Kidney (tissue), 14 donors: ENCODE data around the gene CAV2. TPM values are rescaled to one million over a fixed set of nuclear protein-coding genes. Genes with fewer than 3 reads are reported as not detected.

Experiments used
- DNase-seq, 5 donors: peaks; one replicate each; pipeline ENCODE4 v3.0.0-alpha.2; 2013 to 2020
- FAIRE-seq: peaks from 2 replicates; lab custom pipeline; 2012; peaks lifted over from hg19 to GRCh38; lab: Jason Lieb, UNC
- H3K27ac ChIP-seq, 2 donors: one replicate each; pipeline ENCODE4 v1.7.0; 2013; ENCODE audit warnings: low read depth in 2 of 2, low read length in 2 of 2, inconsistent platforms in 1 of 2
- H3K27me3 ChIP-seq: one replicate; pipeline ENCODE4 v1.7.1; 2013; ENCODE audit warnings: low read length, inconsistent platforms; ENCODE audit not compliant: control insufficient read depth, insufficient read depth
- H3K36me3 ChIP-seq, 3 donors: one replicate each; pipeline versions ENCODE4 v1.7.0 to v1.7.1; 2013; ENCODE audit warnings: low read length in 3 of 3, control low read depth in 1 of 3, inconsistent platforms in 1 of 3; ENCODE audit not compliant: insufficient read depth in 3 of 3, control insufficient read depth in 2 of 3
- H3K4me1 ChIP-seq, 3 donors: one replicate each; pipeline versions ENCODE4 v1.7.0 to v1.7.1; 2013; ENCODE audit warnings: low read length in 3 of 3, inconsistent platforms in 1 of 3, low read depth in 1 of 3; ENCODE audit not compliant: control insufficient read depth in 2 of 3, insufficient read depth in 2 of 3
- H3K4me3 ChIP-seq, 3 donors: one replicate each; pipeline versions ENCODE4 v1.7.0 to v1.8.1; 2013; ENCODE audit warnings: low read length in 3 of 3, control low read depth in 1 of 3, inconsistent platforms in 1 of 3
- H3K9ac ChIP-seq, 3 donors: one replicate each; pipeline versions ENCODE4 v1.7.0 to v1.7.1; 2013; ENCODE audit warnings: low read length in 3 of 3, control low read depth in 1 of 3, inconsistent platforms in 1 of 3
- H3K9me3 ChIP-seq, 3 donors: one replicate each; pipeline versions ENCODE4 v1.7.0 to v1.7.1; 2013; ENCODE audit warnings: low read length in 3 of 3, control low read depth in 1 of 3, inconsistent platforms in 1 of 3; ENCODE audit not compliant: control insufficient read depth in 2 of 3, insufficient read depth in 1 of 3
- CTCF ChIP-seq: IDR thresholded peaks from 3 replicates; pipeline ENCODE4 v1.5.1; 2012; ENCODE audit warnings: mild to moderate bottlenecking, moderate library complexity, borderline replicate concordance; ENCODE audit not compliant: insufficient read depth; ENCODE audit errors: extremely low read depth
- intact Hi-C: fragments of 100-400 bp; cut with DNase I; formaldehyde crosslinking; loops from one replicate; pipeline ENCODE4 v1.11.1; 2022
- polyA plus RNA-seq: library from polyadenylated mRNA; stranded (reverse); fragments of 350-450 nt; fragmentation: Illumina TruSeq; extraction: RNeasy Lipid Tissue Mini Kit (QIAGEN cat#74804); gene quantifications from one replicate; pipeline ENCODE4 v1.2.3, GENCODE V29; 2014; ENCODE audit warnings: low read depth, low replicate concordance; ENCODE audit not compliant: insufficient read depth
- total RNA-seq: library from RNA; stranded (reverse); fragmentation: NEBNext Ultra II Directional; extraction: Animal tissue kit (Norgen Biotek cat#: 25700); gene quantifications from one replicate; pipeline ENCODE4 v1.2.1, GENCODE V29; 2021
- donor health status: control.
- donor health status: control.
- donor health status: control.
- donor health status: control.
- donor health status: control.
- donor health status: DM: yes; HTN: yes; CAD: no.
- donor health status: Normal renal cell carcinoma (clear cell type).

The CAV2 gene
- total and polyA plus RNA-seq, 2 donors from 2014 or later: 23.1 to 50.8 TPM

GRCh38 chr7:116465125-116465524, 34.4 kb upstream of the CAV2 start:
- H3K9me3 ChIP-seq: no peaks in the 10 kb centered on the region
- no peaks in the 10 kb centered on the region for H3K27me3 ChIP-seq
- intact Hi-C loops: no loop called here
- no peak overlapping the region for H3K9ac ChIP-seq
- no peak for DNase-seq
- TF ChIP-seq CTCF: no peak
- no peak overlapping the region for H3K4me3 ChIP-seq
- FAIRE-seq: no peak
- no peak overlapping the region for H3K27ac ChIP-seq
- H3K4me1 ChIP-seq: no peaks in the 10 kb centered on the region
- H3K36me3 ChIP-seq: no peaks in the 10 kb centered on the region

GRCh38 chr7:116468534-116468933, 31.0 kb upstream of the CAV2 start:
- no peaks in the 10 kb centered on the region for H3K36me3 ChIP-seq
- no peaks in the 10 kb centered on the region for H3K4me1 ChIP-seq
- no peak overlapping the region for H3K27ac ChIP-seq
- TF ChIP-seq CTCF: no peak
- DNase-seq (no peak), FAIRE-seq (no peak)
- no peak overlapping the region for H3K4me3 ChIP-seq
- H3K9ac ChIP-seq: no peak overlapping the region
- intact Hi-C loops: no loop called here
- H3K9me3 ChIP-seq: no peaks in the 10 kb centered on the region
- no peaks in the 10 kb centered on the region for H3K27me3 ChIP-seq

- no peak overlapping the region for H3K9ac ChIP-seq
- no peaks in the 10 kb centered on the region for H3K4me1 ChIP-seq
- FAIRE-seq (no peak), DNase-seq (no peak)
- intact Hi-C loops: no loop called here
- no peak overlapping the region for H3K27ac ChIP-seq
- no peak for TF ChIP-seq CTCF
- no peak overlapping the region for H3K4me3 ChIP-seq
- no peaks in the 10 kb centered on the region for H3K36me3 ChIP-seq
- no peaks in the 10 kb centered on the region for H3K27me3 ChIP-seq
- no peaks in the 10 kb centered on the region for H3K9me3 ChIP-seq
These were observed 21.9 kb upstream of the CAV2 start for GRCh38 chr7:116477625-116478024.

GRCh38 chr7:116478834-116479233, 20.7 kb upstream of the CAV2 start:
- Histone ChIP-seq H3K27ac (no peak overlapping the region), H3K36me3 (no peaks in the 10 kb centered on the region), H3K4me3 (no peak overlapping the region), H3K4me1 (no peaks in the 10 kb centered on the region), H3K9me3 (no peaks in the 10 kb centered on the region), H3K27me3 (no peaks in the 10 kb centered on the region), H3K9ac (no peak overlapping the region)
- no peak for TF ChIP-seq CTCF
- FAIRE-seq (no peak), DNase-seq (no peak)
- intact Hi-C loops: no loop called here
